K562 (cell line): Measurements from ENCODE around the gene TMEM184C.

Experiments
- KDM1A ChIP-seq, 2 experiments: fragments of 450-650 bp; IDR thresholded peaks; 2 replicates each; pipeline ENCODE4 v1.6.1; 2016; ENCODE audit warnings: mild to moderate bottlenecking in 2 of 2
- POLR2A ChIP-seq: fragments of 450-650 bp; conservative IDR thresholded peaks from 2 replicates; pipeline ENCODE4 v1.6.1; 2016
- TF ChIP-seq, protein P1 (sequence below): fragments of 250-450 bp; sonication (Bioruptor Pico); IDR thresholded peaks from 2 replicates; pipeline ENCODE4 v1.8.0; 2022; ENCODE audit warnings: inconsistent platforms, mild to moderate bottlenecking, moderate library complexity, borderline replicate concordance

DNA sequence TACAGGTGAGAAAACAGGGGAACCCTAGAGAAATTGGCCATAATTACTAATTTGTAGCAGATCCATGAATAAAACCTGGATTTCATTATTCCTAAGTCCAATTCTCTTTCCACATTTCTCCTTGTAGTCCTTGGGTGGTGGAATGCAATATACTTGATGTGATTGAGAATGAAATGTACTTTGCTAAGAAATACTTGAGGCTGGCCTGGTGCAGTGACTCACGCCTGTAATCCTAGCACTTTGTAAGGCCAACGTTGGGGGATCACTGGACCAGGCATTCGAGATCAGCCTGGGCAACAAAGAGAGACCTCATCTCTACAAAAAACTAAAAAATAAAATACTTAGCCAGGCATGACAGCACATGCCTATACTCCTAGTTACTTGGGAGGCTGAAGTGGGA, 15.9 kb downstream of the TMEM184C start:
- TF ChIP-seq, protein P1, sequence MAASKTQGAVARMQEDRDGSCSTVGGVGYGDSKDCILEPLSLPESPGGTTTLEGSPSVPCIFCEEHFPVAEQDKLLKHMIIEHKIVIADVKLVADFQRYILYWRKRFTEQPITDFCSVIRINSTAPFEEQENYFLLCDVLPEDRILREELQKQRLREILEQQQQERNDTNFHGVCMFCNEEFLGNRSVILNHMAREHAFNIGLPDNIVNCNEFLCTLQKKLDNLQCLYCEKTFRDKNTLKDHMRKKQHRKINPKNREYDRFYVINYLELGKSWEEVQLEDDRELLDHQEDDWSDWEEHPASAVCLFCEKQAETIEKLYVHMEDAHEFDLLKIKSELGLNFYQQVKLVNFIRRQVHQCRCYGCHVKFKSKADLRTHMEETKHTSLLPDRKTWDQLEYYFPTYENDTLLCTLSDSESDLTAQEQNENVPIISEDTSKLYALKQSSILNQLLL (CRISPR knock-in tag): no peak
- TF ChIP-seq POLR2A: no peak
- no peak for TF ChIP-seq KDM1A (IDR thresholded peaks at IDR 0.05)
